Inflammatory macrophage treated with lipopolysaccharide for 1 hour (primary cell): ENCODE data around the gene SEC14L1.

ENCODE experiments used
- DNase-seq, 2 donors: peaks; one replicate each; pipeline ENCODE4 v3.0.0-alpha.2; 2020 to 2022

Gene SEC14L1

DNA sequence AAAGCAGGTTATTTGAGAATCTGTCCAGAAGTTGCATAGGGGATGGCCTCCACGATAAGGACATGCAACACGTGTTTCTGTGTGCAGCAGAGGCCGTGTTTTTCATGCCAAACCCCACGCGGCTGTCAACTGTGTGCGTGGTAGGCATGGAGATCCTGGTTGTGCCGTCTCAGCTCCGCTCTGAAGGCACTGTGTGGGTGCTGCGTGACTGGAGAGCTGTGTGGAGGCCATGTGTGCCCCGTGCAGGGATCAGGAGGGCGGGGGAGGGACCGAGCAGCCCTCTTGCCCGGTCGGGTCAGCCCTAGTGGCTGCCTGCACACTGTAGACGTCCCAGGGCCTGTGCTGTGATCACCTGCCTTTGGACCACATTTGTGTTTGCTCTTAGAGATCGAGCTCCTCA, 74.5 kb downstream of the SEC14L1 start:
- DNase-seq: no peak

DNA sequence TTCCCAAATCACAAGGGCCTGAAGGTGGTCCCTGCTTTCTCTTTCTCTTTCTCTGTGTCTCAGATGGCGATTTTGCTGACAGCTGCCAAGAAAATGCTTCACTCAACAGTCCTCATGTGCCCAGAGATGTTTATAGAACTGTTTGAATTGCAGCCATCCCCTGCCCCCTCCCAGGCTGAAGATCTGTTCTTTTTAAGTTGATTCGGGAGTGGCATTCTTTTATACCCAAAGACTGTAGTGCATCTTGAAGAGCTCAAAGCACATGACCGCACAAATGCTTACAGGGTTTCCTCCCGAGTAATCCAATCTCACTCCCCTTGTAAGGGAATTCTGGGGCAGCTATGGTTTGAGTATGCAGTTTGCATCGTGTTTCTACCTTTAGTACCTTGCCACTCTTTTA, 75.7 kb downstream of the SEC14L1 start:
- DNase-seq: no peak

DNA sequence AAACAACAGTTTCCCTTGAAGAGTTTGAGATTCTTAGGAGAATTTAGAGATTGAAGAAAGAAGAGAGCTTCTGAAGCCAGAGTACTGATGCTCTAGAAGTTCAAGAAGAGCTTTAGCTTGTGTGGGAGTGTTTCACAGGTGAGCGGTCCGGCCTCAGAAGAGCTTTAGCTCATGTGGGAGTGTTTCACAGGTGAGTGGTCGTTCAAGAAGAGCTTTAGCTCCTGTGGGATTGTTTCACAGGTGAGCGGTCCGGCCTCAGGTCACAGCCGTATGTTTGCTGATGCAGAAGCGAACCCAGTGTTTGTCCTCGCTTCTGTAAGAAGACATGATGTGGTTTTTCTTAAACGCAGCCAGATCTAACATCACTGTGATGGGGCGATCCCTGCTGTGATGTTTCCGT, 76.4 kb downstream of the SEC14L1 start:
- no peak for DNase-seq

DNA sequence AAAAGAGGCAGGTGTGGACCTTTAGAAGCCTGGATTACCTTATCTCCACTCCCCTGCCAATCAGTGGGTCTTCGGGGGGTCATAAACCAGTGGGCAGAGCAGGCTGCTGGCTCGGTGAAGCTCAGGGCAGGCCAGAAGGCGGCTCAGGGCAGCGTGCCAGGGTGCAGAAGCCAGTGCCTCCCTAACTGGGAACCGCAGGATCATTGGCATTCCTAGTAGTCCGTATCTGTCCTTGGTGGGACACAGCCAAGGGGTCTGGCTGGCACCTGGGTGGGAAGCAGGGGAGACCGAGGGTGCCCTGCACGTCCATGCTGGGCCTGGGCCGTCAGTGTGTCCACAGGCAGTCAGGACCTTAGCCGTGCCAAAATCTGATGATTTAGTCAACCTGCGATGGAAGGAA, 76.8 kb downstream of the SEC14L1 start:
- DNase-seq: no peak

DNA sequence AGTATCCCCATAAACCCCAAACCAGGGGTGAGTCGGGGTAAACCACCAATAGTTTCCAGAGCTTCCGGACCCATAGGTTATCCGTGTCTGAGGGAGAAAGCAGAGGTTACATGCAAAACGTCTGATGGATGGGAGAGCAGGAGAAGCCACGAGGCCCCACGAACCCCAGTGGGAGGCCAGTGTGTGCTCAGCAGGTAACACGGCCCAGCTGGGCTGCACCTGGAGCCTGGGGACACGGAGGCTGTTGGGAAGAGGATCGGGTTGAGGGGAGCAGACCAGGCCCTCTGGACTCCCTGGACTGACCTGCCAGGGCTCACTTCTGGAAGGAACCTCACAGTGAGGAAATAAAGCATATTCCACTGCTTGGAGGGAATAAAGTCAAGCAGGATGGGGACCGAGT, 78.1 kb downstream of the SEC14L1 start:
- no peak for DNase-seq

DNA sequence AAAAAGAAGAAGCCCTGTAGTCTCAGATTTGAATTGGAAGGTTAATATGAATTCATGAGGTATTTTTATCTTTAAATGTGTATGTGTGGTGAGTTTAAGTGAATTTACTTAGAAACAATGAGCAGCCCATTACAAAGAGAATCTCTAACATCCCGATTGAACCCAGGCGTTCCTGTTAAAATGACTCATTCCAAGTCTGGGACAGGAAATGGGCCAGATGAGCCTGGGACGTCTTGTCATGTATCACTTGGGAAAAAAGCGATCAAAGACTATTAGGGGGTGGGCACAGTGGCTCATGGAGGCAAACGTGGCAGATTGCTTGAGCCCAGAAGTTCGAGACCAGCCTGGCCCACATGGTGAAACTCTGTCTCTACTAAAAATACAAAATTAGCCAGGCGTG, 81.6 kb downstream of the SEC14L1 start:
- no peak for DNase-seq

DNA sequence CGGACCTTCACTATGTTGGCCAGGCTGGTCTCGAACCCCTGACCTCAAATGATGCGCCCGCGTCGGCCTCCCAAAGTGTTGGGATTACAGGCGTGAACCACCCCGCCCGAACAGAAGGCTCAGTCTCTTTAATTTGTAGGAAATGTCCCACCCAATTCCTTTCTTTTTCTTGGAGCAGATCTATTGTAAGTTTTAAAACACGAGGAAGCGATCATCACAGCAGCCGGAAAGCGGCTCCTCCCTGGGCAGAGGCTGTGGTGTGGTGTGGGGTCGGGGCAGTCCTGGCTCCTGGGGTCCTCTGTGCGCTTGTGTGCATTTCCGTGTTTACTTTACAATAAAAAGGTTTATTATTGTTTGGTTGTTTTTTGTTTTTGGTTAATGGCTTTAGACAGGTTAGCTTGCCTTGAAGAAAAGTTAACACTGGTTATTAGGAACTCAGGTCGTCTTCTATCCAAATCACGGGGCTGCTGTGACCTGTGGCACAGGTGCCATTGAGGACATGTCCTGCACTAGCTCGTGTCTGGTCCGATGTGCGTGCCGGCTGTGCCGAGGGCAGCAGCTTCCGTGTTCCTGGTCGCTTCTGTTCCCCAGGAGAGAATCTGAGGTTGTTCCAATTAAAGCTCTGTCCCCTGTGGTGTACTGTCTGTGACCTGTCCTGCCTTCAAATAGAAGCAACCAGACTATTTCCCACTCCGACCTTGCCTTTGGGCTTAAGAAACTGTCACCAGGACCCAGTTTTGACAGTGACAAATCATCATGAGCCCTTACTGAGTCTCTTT, 83.1 kb downstream of the SEC14L1 start:
- DNase-seq: no peak

DNA sequence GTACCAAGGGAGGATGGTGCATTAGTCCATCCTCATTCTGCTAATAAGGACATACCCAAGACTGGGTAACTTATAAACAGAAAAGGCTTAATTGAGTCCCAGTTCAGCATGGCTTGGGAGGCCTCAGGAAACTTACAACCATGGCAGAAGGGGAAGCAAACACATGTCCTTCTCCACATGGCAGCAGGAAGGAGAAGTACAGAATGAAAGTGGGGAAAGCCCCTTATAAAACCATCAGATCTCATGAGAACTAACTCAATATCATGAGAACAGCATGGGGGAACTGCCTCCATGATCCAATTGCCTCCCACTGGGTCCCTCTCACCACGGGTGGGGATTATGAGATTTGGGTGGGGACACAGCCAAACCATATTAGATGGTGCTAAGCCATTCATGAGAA, 84.5 kb downstream of the SEC14L1 start:
- peak; percentile 34 to 51 for DNase-seq

DNA sequence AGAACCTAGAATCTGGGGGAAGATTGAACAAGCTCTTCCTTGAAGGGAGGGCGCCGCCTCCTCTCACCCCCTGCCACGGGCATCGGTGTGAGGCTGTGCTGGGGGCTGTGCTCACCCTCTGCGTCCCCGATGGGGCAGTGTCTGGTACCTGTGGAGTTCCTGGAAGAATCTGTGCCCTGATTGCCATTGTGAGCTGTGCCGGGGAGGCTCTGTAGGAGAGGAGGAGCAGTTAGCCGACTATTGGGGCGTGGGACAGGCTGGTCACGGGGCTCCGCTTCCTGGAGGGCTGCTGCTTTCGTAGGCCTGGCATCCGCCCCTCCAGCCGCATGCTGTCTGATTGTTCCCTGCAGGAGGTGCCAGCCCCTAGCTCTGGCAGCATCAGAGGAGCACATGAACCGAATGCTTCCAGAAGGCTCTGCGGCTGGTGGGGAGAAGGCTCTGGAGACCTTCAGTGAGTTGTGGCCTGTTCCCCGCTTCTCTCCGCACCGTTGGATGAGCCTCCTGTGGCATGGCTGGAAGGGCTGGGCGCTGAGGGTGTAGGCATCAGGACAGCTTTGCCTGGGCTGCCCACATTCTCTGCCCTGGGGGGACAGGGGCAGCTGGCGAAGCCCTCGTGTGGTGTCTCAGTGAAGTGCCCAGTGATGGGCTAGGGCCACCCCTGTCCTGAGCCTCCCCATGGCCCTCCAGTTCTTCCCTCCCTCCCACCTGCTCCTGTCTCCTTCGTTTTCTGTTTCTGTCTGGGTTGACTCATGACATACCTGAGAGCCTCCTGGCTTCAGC, 86.9 kb downstream of the SEC14L1 start:
- DNase-seq: no peak

DNA sequence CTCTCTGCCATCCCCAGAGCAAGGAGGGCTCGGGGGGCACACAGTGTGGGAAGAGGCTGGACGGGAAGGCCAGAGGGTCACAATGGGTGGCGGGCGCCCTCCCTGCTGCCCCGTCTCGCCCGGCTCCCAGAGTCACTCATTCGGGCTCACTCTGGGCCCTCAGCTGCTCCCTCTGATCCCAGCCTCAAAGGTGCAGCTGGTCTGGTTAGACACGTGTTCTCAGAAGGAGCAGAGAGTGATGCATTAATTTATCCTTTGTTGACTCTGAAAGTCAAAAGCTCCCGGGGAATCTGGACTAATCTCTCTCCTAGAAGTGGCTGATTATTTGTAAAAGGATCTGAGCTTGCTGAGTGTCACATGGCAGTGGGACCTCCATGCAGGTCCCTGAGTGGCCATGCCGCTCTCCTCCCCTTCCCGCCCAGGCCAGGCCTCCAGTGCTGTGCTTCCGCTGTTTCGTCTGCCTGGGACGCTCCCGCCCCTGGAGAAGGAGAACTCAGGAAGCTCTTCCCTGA, 87.5 kb downstream of the SEC14L1 start:
- no peak for DNase-seq

DNA sequence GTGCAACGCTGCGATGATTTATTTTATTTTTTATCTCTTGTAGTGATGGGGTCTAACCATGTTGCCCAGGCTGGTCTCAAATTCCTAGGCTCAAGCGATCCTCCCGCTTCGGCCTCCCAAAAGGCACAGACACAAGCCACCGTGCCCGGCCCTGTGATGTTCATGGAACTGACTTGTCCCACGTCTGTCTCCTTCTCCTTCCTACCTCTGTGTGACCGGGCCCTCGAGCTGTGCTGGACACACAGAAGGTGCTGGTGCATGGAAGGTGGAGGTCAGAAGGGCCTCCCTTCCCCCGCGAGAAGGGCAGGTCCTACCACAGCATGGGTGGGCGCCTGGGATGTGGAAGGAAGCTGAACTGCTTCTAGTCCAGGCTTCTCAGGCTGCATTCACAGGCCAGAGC, 88.0 kb downstream of the SEC14L1 start:
- no peak for DNase-seq

DNA sequence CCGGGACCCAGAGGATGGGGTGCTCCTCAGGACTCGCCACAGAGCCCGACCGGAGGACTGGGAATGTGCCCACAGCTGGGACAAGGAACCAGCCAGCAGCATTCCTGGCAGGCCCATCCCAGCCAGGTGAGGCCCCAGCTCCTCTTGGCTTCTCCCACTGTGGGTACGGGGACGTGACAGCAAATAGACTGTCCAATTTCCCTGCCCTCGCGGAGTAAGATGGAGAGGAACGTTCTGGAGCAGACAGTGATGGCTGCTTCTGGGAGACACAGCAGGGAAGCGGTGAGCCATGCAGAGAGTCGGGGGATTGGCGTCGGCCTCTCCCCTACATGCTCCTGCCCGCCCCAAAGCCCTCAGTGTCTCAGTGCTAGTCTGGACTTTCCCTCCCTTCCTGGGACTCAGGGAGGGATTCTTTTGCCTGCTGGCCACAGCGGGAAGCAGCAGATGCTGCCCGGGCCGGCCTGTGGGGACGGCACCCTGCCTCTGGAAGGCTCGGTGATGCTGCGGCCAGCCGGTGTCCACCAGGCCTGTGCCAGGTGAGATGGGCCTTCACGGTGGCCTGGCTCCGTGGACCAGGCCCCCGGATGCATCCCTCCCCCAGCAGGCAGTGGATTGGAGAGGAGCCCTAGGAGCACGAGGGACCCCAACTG, 89.1 kb downstream of the SEC14L1 start:
- DNase-seq: no peak

DNA sequence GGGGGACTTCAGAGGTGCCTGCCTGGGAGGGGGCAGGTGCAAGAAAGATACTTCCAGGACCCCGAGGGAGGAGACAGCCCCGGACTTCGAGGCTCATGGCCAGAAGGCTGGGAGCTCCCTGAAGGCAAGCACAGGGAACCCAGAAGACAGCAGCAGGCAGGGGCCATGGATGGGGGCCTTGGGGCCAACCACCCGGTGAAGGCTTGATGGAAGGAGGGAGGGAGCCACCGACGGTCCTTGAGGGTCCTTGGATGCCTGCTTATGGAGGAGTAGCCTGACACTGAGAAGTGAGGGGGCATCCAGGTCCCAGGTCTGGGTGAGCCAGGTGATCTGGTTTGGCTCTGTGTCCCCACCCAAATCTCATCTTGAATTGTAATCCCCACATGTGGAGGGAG, 89.7 kb downstream of the SEC14L1 start:
- no peak for DNase-seq

DNA sequence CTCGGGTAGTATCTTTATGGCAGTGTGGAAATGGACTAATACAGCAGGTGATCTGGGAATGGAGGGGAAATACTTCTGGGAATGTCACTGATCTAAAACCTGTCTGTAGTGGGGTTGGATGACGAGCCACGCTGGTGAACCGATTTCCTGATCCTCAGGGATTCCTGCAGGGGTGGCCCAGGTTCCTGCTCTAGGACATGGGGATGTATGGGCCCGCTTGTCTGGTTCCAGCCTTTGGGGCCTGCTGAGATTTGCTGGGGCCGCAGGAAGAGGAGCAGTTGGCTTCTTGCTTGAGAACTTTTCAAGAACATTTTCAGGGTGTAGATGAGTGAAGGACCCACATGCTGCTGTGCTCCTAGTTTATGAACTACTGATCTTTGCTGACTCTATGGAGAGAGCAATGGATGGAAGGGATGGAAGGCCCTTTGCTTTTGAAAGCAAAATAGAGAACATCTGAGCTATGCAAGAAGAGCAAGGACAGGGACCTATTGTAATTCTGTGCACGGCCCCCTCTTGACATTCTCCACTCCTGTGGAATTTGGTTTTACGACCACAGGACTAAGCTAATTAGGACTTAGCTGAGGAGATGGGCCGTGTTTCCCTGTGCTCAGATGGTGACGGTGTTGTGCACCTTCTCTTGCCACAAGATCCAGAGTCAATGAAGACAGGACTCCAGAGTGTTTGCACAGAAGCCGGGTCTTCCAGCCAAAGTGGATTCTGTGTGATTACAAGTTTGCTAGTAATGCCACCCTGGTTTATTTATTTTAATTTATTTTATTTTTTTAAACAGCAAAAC, 90.5 kb downstream of the SEC14L1 start:
- DNase-seq: no peak

DNA sequence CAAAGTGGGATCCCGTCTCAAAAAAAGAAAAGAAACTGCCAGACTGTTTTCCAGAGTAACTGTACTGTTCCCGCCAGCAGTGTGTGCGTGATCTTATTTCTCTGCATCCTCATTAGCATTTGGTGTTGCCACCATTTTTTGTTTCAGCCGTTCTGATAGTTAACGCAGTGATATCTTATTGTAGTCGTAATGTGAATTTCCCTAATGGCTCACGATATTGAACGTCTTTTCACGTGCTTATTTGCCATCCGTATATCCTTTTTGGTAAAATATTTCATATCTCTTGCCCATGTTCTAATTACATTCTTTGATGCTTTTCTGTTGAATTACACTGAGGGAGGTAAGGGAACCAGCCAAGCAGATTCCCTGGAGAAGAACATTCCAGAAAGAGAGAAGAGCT, 92.4 kb downstream of the SEC14L1 start:
- DNase-seq: no peak

DNA sequence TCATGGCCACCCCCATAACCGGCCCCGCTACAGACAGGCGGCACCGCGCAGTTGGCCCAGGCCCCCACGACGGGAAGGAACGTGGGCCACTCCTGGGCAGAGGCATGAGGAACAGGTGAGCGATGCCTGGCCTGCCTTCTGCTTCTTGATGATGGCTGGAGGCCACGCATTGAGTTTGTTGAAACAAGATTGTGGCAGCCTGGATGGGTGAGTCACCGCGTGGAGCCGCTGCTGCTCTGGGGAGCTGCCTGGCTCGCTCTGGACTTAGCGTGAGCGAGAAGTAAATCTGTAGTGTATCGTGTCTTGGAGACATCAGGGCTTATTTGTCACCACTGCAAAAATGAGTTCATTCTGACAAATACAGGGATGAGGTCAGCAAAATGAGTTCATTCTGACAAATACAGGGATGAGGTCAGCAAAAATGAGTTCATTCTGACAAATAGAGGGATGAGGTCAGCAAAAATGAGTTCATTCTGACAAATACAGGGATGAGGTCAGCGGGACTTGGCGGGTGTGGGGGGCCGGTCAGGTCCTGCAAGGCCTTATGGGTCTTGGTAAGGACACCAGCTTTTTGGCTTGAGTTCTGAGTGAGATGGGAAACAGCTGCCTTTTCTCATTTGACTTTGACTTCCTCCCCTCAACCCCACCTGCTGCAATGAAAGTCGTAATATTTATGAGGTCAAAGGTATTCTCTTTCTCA, 93.0 kb downstream of the SEC14L1 start:
- DNase-seq: peak; percentile 44 to 70

DNA sequence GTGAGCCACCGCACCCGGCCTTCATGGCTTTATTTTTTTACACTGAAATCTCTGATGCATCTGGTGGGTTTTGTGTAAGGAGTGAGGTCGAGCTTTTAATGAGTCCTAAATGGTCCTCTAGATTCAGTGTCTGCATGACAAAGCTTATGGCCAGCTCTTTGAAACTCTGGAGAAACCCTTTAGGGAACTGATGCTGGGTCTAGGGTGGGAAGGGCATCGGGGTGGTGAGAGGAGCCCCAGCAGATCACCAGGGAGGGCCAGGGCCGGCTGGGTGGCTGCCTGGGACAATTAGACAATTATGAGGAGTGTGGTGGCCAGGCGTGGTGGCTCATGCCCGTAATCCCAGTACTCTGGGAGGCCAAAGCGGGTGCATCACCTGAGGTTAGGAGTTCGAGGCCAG, 93.9 kb downstream of the SEC14L1 start:
- no peak for DNase-seq

DNA sequence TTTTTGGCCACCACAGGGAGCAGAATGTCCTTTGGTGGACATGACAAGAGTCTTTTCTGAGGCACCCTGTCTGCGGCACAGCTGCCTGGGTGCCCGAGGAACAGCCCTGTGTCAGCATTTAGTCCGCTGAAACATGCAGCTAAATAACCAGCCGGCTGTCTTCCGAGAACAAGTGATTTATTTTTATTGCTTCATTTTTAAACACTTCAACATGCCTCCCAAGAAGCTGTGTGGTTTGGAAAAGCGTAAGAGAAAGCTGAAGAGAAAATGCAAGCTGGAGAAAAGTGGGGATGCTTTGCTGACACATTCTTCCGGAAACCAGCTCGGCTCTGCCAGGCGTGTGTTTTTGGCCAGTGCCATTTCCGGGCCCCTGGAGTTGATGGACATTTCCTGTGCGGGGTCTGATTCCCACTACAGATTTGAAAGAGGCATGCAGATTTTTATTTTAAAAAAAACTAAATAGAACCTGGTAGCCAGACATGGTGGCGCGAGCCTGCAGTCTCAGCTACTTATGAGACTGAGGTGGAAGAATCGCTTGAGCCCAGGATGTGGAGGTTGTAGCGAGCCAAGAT, 94.7 kb downstream of the SEC14L1 start:
- DNase-seq: peak in 1 of 2 donors; percentile 27

DNA sequence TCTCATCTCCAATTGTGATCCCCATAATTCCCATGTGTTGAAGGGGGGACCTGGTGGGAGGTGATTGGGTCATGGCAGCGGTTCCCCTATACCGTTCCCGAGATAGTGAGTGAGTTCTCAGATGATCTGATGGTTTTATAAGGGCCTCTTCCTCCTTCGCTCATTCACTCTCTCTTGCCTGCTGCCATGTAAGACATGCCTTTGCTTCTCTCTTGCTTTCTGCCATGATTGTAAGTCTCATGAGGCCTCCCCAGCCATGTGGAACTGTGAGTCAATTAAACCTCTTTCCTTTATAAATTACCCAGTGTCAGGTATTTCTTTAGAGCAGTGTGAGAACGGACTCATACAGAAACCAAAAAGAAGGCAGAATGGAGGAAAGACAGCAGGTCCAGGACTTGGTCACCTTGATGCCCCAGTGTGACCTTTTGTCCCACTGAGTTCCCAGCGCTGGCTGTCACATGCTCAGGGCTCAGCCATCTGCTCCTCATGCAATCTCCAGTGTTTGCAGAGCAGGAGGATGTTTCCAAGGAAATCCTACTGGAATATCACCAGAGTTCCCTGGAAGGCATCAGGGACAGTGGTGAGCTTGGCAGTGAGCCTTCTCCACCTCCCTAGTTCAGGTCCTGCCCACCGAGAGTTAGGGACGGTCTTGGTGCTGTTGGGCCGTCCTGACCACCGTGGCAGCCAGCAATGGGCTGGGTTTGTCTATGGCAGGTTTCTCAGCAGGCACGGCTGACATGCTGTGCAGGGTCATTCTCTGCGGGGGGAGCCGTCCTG, 96.7 kb downstream of the SEC14L1 start:
- DNase-seq: no peak

DNA sequence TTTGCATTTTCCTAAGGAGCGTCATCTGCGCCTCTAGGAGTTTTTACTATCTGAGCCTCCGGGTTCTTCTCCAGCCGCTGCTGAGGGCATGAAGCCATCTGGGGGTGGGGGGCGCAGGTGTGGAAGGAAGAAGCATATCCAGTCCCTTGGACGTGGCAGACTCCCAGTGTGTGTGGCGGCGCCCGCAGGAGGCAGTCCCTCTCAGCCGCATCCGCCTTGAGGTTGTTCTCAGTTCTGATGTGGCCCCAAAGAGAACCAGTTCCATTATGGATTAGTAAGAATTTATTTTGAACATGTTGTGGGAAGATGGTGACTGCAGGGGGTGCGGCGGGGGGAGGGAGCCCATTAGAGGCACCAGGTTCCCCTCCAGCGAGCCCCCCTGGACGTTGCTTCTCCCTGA, 100.2 kb downstream of the SEC14L1 start:
- no peak for DNase-seq
